ENCODE measurements around the gene BANF2. TPM values are rescaled to one million over a fixed set of nuclear protein-coding genes. Genes with fewer than 3 reads are reported as not detected.

The BANF2 gene
- total RNA-seq, 2 donors from 2014 or later, result not detected

DNA sequence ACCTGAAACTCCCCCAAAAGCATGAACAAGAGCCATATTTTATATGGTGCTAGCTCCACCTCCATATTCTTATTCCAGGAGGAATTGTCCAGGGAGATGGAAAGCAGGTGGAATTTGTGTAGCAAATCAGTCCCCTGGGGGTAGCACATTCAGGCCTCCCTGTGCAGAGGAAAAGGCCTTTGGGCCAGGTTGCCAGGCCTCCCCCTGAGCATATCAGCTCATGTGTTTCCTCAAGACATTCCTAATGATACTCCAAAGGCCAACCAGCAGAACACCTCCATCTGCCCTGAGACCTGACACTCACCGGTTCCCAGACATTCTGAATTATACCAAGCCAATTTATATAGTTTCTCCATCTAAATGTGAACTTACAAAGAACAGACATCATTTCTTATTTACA lies 2.6 kb upstream of the BANF2 start:
- no peaks in the 10 kb centered on the region for H3K27me3 ChIP-seq (ENCODE audit: control insufficient read depth, insufficient read depth, low read length, poor library complexity, severe bottlenecking)
- H3K27ac ChIP-seq (ENCODE audit: low read depth, low read length), result no peak overlapping the region
- H3K9me3 ChIP-seq (ENCODE audit: control insufficient read depth, low read length), result peaks cover 5% of the 10 kb centered on the region
- H3K4me3 ChIP-seq (ENCODE audit: low read length), result no peak overlapping the region
- TF ChIP-seq CTCF (conservative IDR thresholded peaks at IDR 0.05), result no peak
- Mint-ChIP-seq H3K36me3 (ENCODE audit: low read depth) (no peaks in the 10 kb centered on the region), H3K4me1 (peaks cover 7% of the 10 kb centered on the region), H3K27ac (no peak overlapping the region), H3K4me3 (no peak overlapping the region), H3K9me3 (peaks cover 3% of the 10 kb centered on the region), H3K27me3 (ENCODE audit: insufficient read depth) (peaks cover 3% of the 10 kb centered on the region)
- H3K4me1 ChIP-seq (ENCODE audit: control insufficient read depth, insufficient read depth, low read length), result no peaks in the 10 kb centered on the region
- H3K36me3 ChIP-seq (ENCODE audit: control insufficient read depth, insufficient read depth, low read length), result no peaks in the 10 kb centered on the region
- WGBS, 2 experiments (ENCODE audit: insufficient coverage in 1 of 2, insufficient read length in 1 of 2), result 92 to 100% methylated on average over 1 of the region's 1 CpG
- DNase-seq, result no peak
- no peak overlapping the region for H3K9ac ChIP-seq (ENCODE audit: extremely low read depth, low read length, poor library complexity, severe bottlenecking)

GRCh38 chr20:17698384-17698783 lies 1.4 kb upstream of the BANF2 start:
- WGBS, 2 experiments (ENCODE audit: insufficient coverage in 1 of 2, insufficient read length in 1 of 2), result 75 to 80% methylated on average over 5 of the region's 5 CpGs
- TF ChIP-seq CTCF (conservative IDR thresholded peaks at IDR 0.05), result no peak
- Mint-ChIP-seq H3K4me3 (no peak overlapping the region), H3K27me3 (ENCODE audit: insufficient read depth) (no peaks in the 10 kb centered on the region), H3K36me3 (ENCODE audit: low read depth) (no peaks in the 10 kb centered on the region), H3K27ac (no peak overlapping the region), H3K9me3 (peaks cover 3% of the 10 kb centered on the region), H3K4me1 (peaks cover 4% of the 10 kb centered on the region)
- no peaks in the 10 kb centered on the region for H3K36me3 ChIP-seq (ENCODE audit: control insufficient read depth, insufficient read depth, low read length)
- no peak overlapping the region for H3K27ac ChIP-seq (ENCODE audit: low read depth, low read length)
- DNase-seq, result no peak
- peaks cover 5% of the 10 kb centered on the region for H3K9me3 ChIP-seq (ENCODE audit: control insufficient read depth, low read length)
- H3K4me1 ChIP-seq (ENCODE audit: control insufficient read depth, insufficient read depth, low read length), result no peaks in the 10 kb centered on the region
- no peak overlapping the region for H3K4me3 ChIP-seq (ENCODE audit: low read length)
- no peak overlapping the region for H3K9ac ChIP-seq (ENCODE audit: extremely low read depth, low read length, poor library complexity, severe bottlenecking)
- no peaks in the 10 kb centered on the region for H3K27me3 ChIP-seq (ENCODE audit: control insufficient read depth, insufficient read depth, low read length, poor library complexity, severe bottlenecking)

GRCh38 chr20:17700637-17701036 lies 871 bp downstream of the BANF2 start:
- H3K4me1 ChIP-seq (ENCODE audit: control insufficient read depth, insufficient read depth, low read length), result no peaks in the 10 kb centered on the region
- no peak overlapping the region for H3K4me3 Mint-ChIP-seq
- no peak for TF ChIP-seq CTCF (conservative IDR thresholded peaks at IDR 0.05)
- no peaks in the 10 kb centered on the region for H3K27me3 Mint-ChIP-seq (ENCODE audit: insufficient read depth)
- H3K9ac ChIP-seq (ENCODE audit: extremely low read depth, low read length, poor library complexity, severe bottlenecking), result no peak overlapping the region
- WGBS, 2 experiments (ENCODE audit: insufficient coverage in 1 of 2, insufficient read length in 1 of 2), result 83 to 85% methylated on average over 2 to 7 of the region's 7 CpGs
- no peaks in the 10 kb centered on the region for H3K36me3 ChIP-seq (ENCODE audit: control insufficient read depth, insufficient read depth, low read length)
- no peaks in the 10 kb centered on the region for H3K9me3 Mint-ChIP-seq
- H3K4me1 Mint-ChIP-seq, result no peaks in the 10 kb centered on the region
- H3K36me3 Mint-ChIP-seq (ENCODE audit: low read depth), result no peaks in the 10 kb centered on the region
- H3K9me3 ChIP-seq (ENCODE audit: control insufficient read depth, low read length), result peaks cover 5% of the 10 kb centered on the region
- H3K27ac ChIP-seq (ENCODE audit: low read depth, low read length), result no peak overlapping the region
- H3K27ac Mint-ChIP-seq, result no peak overlapping the region
- no peak for DNase-seq
- no peaks in the 10 kb centered on the region for H3K27me3 ChIP-seq (ENCODE audit: control insufficient read depth, insufficient read depth, low read length, poor library complexity, severe bottlenecking)
- H3K4me3 ChIP-seq (ENCODE audit: low read length), result no peak overlapping the region

Data from endodermal cell (in vitro differentiated cells).